T-helper 9 cell (primary cell): ENCODE data around the gene GLI1.
"Not testable (repeated sequence)": the region's sequence is repeated elsewhere in the genome, so short reads cannot be mapped to it uniquely, and the experiment has no call there.

Experiments
- DNase-seq: peaks from one replicate; pipeline ENCODE4 v3.0.0-alpha.2; 2020

Gene GLI1

GRCh38 chr12:57441846-57442427 lies 17.6 kb upstream of the GLI1 start:
- DNase-seq: no peak

GRCh38 chr12:57444337-57444736 lies 15.2 kb upstream of the GLI1 start:
- DNase-seq: not testable (repeated sequence)

GRCh38 chr12:57444744-57445143 lies 14.8 kb upstream of the GLI1 start:
- no peak for DNase-seq

DNA sequence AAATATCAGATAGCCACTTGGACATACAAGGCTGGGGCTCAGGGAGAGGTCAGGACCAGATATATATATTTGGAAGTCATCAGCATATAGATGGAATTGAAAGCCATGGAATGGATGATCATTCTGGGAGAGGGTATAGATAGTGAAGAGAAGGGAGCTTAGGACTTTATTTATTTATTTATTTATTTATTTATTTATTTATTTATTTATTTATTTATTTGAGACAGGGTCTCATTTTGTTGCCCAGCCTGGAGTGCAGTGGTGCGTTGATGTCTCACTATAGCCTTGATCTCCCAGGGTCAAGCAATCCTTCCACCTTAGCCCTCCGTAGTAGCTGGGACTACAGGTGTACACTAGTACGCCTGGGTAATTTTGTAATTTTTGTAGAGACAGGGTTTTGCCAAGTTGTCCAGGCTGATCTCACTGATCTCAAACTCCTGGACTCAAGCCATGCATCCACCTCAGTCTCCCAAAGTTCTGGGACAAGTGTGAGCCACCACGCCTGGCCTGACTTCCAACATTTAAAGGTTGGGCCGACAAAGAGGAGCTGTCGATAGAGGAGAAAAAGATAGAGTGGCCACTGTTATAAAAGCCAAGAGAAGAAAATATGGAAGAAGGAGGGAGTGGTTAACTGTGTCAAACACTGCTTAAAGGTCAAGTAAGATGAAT lies 13.2 kb upstream of the GLI1 start:
- no peak for DNase-seq

GRCh38 chr12:57448669-57449068 lies 10.9 kb upstream of the GLI1 start:
- no peak for DNase-seq

GRCh38 chr12:57449375-57449774 lies 10.2 kb upstream of the GLI1 start:
- DNase-seq: no peak

DNA sequence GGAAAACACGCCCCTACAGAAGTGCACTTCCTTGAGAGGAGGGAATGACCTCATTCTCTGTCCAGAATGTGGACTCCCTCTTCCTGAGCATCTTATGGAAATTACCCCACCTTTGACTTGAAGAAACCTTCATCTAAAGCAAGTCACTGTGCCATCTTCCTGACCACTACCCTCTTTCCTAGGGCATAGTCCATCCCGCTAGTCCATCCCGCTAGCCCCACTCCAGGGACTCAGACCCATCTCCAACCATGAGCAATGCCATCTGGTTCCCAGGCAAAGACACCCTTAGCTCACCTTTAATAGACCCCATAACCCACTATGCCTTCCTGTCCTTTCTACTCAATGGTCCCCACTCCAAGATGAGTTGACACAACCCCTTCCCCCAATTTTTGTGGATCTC lies 9.5 kb upstream of the GLI1 start:
- no peak for DNase-seq

GRCh38 chr12:57451233-57451778 lies 8.3 kb upstream of the GLI1 start:
- no peak for DNase-seq

- no peak for DNase-seq
Measured at GRCh38 chr12:57452181-57452936, 7.2 kb upstream of the GLI1 start.

- no peak for DNase-seq
Measured at GRCh38 chr12:57452937-57453509, 6.6 kb upstream of the GLI1 start.

DNA sequence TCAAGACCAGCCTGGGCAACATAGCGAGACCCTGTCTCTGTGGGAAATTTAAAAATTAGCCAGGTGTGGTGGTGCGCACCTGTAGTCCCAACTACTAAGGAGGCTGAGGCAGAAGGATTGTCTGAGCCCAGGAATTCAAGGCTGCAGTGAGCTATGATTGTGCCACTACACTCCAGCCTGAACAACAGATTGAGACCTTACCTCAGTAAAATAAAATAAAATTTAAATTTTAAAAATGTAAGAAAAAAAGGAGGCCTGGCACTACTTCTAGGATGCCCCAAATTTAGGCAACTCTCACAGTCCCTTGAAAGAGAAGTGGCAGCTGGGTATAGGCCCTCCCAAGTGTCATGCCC lies 5.4 kb upstream of the GLI1 start:
- no peak for DNase-seq

DNA sequence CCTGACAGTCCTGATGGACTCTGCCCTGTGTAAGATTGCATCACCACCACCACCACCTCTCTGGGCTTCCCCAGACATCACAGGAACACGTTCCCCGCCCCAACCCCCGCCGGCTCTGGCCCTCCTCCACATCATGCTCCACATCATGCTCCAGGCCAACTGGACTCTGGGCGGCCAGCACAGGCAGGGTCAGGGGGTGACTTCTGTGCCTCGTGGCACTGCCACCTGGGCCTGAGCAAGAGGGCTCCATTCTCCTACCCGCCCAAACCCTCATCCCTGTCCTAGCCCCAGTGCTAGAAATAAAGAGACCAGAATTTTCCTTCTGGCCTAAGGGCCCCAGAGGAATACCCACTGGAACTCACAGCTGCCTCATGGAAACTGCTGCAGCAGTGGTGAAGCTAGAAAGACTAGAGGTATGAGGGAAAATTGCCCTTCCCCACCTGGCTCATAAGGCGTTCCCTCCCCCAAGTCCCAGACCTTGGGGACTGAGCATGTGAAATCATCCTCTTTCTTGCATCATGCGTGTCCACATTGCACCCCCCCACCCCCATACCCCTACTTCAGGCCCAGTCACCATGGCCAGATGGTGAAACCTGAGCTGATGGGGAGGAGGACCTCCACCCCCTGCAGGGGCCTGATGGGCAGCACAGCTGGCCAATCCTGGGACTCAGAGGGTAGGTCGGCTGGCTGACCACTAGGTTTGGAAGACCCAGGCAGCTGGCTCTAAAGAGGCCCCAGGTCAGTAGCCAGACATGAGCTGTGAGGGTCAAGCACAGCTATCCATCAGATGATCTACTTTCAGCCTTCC lies 4.8 kb upstream of the GLI1 start, which contains the start of gene INHBE:
TSS of gene INHBE (plus strand) at position 742 of the 808 bp plus-strand sequence. CDS start 230 bp downstream, outside the sequence.
- no peak for DNase-seq

- DNase-seq: no peak
Measured at GRCh38 chr12:57455374-57456144, 4.0 kb upstream of the GLI1 start.

DNA sequence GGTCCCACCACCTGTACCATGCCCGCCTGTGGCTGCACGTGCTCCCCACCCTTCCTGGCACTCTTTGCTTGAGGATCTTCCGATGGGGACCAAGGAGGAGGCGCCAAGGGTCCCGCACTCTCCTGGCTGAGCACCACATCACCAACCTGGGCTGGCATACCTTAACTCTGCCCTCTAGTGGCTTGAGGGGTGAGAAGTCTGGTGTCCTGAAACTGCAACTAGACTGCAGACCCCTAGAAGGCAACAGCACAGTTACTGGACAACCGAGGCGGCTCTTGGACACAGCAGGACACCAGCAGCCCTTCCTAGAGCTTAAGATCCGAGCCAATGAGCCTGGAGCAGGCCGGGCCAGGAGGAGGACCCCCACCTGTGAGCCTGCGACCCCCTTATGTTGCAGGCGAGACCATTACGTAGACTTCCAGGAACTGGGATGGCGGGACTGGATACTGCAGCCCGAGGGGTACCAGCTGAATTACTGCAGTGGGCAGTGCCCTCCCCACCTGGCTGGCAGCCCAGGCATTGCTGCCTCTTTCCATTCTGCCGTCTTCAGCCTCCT lies 3.4 kb upstream of the GLI1 start:
- DNase-seq: no peak

DNA sequence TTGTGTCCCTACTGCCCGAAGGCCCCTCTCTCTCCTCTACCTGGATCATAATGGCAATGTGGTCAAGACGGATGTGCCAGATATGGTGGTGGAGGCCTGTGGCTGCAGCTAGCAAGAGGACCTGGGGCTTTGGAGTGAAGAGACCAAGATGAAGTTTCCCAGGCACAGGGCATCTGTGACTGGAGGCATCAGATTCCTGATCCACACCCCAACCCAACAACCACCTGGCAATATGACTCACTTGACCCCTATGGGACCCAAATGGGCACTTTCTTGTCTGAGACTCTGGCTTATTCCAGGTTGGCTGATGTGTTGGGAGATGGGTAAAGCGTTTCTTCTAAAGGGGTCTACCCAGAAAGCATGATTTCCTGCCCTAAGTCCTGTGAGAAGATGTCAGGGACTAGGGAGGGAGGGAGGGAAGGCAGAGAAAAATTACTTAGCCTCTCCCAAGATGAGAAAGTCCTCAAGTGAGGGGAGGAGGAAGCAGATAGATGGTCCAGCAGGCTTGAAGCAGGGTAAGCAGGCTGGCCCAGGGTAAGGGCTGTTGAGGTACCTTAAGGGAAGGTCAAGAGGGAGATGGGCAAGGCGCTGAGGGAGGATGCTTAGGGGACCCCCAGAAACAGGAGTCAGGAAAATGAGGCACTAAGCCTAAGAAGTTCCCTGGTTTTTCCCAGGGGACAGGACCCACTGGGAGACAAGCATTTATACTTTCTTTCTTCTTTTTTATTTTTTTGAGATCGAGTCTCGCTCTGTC lies 2.7 kb upstream of the GLI1 start:
- no peak for DNase-seq

DNA sequence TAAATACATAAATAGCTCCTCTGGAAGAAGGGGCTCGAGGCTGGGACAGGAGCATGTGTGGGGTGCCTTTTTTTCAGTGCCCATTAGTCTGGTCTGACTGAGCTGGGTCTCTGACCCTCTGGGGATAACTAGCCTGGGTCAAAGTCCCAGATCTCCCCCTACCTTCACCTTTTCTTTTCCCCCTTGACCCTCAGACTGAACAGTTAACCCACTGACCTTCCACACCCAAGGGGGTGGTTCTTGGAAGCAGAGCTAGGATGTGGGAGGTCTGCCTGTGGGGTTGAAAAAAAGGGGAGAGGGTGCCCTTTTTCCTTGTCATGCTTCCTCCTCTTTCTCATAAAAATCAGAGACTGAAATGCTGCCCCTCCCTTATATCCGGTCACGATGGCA lies 925 bp upstream of the GLI1 start:
- no peak for DNase-seq

DNA sequence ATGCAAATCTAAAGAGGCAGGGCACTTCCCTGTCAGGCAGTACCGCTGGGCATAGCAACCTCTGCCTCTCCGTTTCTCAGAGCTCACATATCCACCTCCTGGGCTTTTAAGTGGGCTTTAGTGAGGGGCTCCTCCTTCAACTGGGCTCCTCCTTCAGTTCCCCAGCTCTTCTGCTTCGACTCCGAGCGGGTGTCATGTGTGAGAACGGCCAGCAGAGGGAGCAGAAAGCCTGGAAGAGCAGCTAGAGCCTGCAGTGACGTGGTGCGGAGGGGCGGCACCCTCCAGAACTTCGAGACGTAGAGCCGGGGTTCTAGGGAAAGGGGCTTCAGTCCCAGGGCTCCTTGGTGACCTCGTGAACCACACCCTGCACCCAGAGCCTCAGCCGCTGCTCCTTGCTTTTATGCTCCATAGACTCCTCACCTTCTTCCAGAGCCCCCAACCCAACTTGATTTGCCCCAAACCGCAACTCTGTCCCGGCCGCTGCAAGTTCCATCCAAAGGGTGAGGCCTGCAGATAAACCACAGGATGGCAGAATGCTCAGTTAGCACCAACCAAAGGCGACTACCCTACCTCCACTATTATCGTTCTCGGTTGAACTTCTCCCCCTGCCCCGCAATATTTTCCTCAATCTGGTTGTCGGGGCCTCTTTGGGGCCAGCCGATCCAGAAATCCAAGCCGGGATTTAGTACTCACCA lies 383 bp upstream of the GLI1 start:
- DNase-seq: peak; percentile 88

DNA sequence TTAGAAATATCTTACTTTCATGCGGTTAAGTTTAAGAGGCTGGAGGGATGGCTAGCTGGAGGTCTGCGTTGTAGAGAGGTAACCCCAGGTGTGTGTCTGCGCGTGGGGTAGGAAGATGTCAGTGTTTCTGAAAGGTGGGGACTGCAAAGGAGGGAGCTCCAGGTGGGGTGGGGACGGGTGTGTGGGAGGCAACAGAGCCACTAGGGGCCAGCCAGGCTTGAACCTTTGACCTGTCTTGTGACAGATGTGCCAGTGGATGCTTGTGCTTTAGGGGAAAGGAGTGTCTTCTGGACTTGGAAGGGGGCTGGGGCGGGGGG lies 841 bp downstream of the GLI1 start:
- DNase-seq: no peak

DNA sequence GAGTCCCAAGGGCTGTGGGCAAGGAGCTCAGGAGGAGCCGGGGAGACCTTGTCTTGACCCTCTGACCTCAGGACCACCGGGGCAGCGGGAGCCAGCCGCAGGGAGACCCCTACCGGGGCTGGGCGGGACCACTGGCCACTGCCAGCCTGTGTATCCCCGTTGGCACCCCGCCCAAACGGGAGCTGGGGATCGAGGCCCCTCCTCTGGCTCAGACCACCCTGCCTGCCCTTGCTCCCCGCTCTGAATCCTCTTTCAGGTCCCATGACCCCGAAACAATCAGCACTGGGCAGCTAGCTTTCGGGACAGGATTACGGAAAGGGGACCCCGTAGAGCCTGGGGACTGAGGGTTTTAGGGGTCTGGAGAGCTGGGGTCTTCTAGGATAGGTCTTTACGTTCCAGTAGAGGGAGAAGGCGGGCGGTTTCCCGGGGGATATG lies 1.3 kb downstream of the GLI1 start:
- no peak for DNase-seq

GRCh38 chr12:57461276-57461916 lies 1.8 kb downstream of the GLI1 start:
- DNase-seq: peak; percentile 38
